Osteoblast (primary cell): ENCODE data around the gene GOPC. TPM values are rescaled to one million over a fixed set of nuclear protein-coding genes. Genes with fewer than 3 reads are reported as not detected.

Source experiments
- DNase-seq: peaks from one replicate; pipeline ENCODE4 v3.0.0; 2011; ENCODE audit warnings: low spot score, mixed read lengths; ENCODE audit not compliant: insufficient read length; ENCODE audit errors: missing footprints
- H2AFZ ChIP-seq: 2 replicates; pipeline ENCODE4 v1.6.0; 2011; ENCODE audit warnings: mild to moderate bottlenecking, low read length
- H3K27ac ChIP-seq: 2 replicates; pipeline ENCODE4 v1.5.1; 2011; ENCODE audit warnings: mild to moderate bottlenecking, low read depth, low read length, moderate library complexity
- H3K27me3 ChIP-seq: 2 replicates; pipeline ENCODE4 v1.6.0; 2012; ENCODE audit warnings: mild to moderate bottlenecking, control low read depth, inconsistent platforms, low read length, moderate library complexity; ENCODE audit not compliant: insufficient read depth
- H3K36me3 ChIP-seq: 2 replicates; pipeline ENCODE4 v1.5.1; 2011; ENCODE audit warnings: mild to moderate bottlenecking, low read length, control low read depth, moderate library complexity; ENCODE audit not compliant: insufficient read depth
- H3K4me1 ChIP-seq: 2 replicates; pipeline ENCODE4 v1.5.1; 2011; ENCODE audit warnings: mild to moderate bottlenecking, low read length, control low read depth, moderate library complexity; ENCODE audit not compliant: insufficient read depth
- H3K4me2 ChIP-seq: 2 replicates; pipeline ENCODE4 v1.6.0; 2011; ENCODE audit warnings: mild to moderate bottlenecking, low read length; ENCODE audit not compliant: insufficient read depth
- H3K4me3 ChIP-seq: fragments of 200-600 bp; sonication (generic); 3 replicates; pipeline ENCODE4 v1.5.1; 2012; ENCODE audit warnings: mild to moderate bottlenecking, low read length, inconsistent platforms; ENCODE audit not compliant: insufficient read depth
- H3K79me2 ChIP-seq: 2 replicates; pipeline ENCODE4 v1.6.0; 2012; ENCODE audit warnings: mild to moderate bottlenecking, low read length, control low read depth, inconsistent platforms; ENCODE audit not compliant: insufficient read depth
- H3K9me3 ChIP-seq: 2 replicates; pipeline ENCODE4 v1.5.1; 2011; ENCODE audit warnings: low read depth, low read length, control low read depth
- H4K20me1 ChIP-seq: 2 replicates; pipeline ENCODE4 v1.6.0; 2012; ENCODE audit warnings: mild to moderate bottlenecking, low read length, control low read depth; ENCODE audit not compliant: insufficient read depth
- total RNA-seq: library from RNA; depleted of rRNA; stranded (reverse); fragments of >200 nt; gene quantifications from 2 replicates; pipeline ENCODE4 v1.2.3, GENCODE V29; 2012
- TF ChIP-seq, protein P1 (sequence below): IDR thresholded peaks from 2 replicates; pipeline ENCODE4 v1.5.1; 2011; ENCODE audit warnings: mild to moderate bottlenecking, low read depth, low read length, moderate library complexity; ENCODE audit errors: extremely low read depth

Gene GOPC
- total RNA-seq, 1 donor, result 49.6 TPM

GRCh38 chr6:117545161-117545595 lies 57.1 kb downstream of the GOPC start:
- Histone ChIP-seq H3K27me3 (no peaks in the 10 kb centered on the region), H3K27ac (no peak overlapping the region), H3K36me3 (peaks cover 78% of the 10 kb centered on the region), H3K79me2 (peaks cover 3% of the 10 kb centered on the region), H3K4me1 (peaks cover 28% of the 10 kb centered on the region), H3K4me2 (no peak overlapping the region), H3K4me3 (no peak overlapping the region), H3K9me3 (no peaks in the 10 kb centered on the region), H4K20me1 (no peaks in the 10 kb centered on the region), H2AFZ (no peak overlapping the region)
- DNase-seq, result no peak
- TF ChIP-seq, protein P1, sequence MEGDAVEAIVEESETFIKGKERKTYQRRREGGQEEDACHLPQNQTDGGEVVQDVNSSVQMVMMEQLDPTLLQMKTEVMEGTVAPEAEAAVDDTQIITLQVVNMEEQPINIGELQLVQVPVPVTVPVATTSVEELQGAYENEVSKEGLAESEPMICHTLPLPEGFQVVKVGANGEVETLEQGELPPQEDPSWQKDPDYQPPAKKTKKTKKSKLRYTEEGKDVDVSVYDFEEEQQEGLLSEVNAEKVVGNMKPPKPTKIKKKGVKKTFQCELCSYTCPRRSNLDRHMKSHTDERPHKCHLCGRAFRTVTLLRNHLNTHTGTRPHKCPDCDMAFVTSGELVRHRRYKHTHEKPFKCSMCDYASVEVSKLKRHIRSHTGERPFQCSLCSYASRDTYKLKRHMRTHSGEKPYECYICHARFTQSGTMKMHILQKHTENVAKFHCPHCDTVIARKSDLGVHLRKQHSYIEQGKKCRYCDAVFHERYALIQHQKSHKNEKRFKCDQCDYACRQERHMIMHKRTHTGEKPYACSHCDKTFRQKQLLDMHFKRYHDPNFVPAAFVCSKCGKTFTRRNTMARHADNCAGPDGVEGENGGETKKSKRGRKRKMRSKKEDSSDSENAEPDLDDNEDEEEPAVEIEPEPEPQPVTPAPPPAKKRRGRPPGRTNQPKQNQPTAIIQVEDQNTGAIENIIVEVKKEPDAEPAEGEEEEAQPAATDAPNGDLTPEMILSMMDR, result no peak

DNA sequence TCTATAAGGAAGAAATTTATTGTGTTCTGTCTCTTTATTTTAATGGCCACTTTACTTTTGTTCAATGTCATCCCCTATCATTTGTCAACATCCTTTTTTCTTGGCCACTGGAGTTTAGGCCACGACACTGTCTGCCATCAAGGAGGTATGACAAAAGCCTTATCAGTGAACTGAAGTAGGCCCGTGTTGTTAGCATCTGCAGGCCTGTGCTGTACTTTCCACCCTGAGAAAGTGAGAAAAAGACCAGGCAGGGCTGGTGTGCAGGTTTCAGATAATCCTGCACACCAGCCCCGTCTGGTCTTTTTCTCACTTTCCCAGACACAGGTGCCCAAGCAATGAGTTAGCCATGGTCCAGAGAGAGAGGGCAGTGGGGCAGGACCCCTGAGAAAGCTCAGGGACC lies 57.6 kb downstream of the GOPC start:
- no peaks in the 10 kb centered on the region for H3K9me3 ChIP-seq
- H3K27ac ChIP-seq, result no peak overlapping the region
- no peak overlapping the region for H3K4me3 ChIP-seq
- peaks cover 81% of the 10 kb centered on the region for H3K36me3 ChIP-seq
- peaks cover 24% of the 10 kb centered on the region for H3K4me1 ChIP-seq
- no peak overlapping the region for H2AFZ ChIP-seq
- peaks cover 1% of the 10 kb centered on the region for H3K79me2 ChIP-seq
- TF ChIP-seq, protein P1, result no peak
- H3K4me2 ChIP-seq, result no peak overlapping the region
- no peaks in the 10 kb centered on the region for H3K27me3 ChIP-seq
- no peaks in the 10 kb centered on the region for H4K20me1 ChIP-seq
- no peak for DNase-seq

- H3K4me1 ChIP-seq, result peaks cover 3% of the 10 kb centered on the region
- TF ChIP-seq, protein P1, result no peak
- H2AFZ ChIP-seq, result no peak overlapping the region
- no peaks in the 10 kb centered on the region for H3K9me3 ChIP-seq
- H4K20me1 ChIP-seq, result no peaks in the 10 kb centered on the region
- peaks cover 91% of the 10 kb centered on the region for H3K36me3 ChIP-seq
- no peaks in the 10 kb centered on the region for H3K79me2 ChIP-seq
- no peak overlapping the region for H3K4me2 ChIP-seq
- H3K27ac ChIP-seq, result no peak overlapping the region
- no peak for DNase-seq
- no peak overlapping the region for H3K4me3 ChIP-seq
- no peaks in the 10 kb centered on the region for H3K27me3 ChIP-seq
Observed at GRCh38 chr6:117542493-117542892, 59.8 kb downstream of the GOPC start.

GRCh38 chr6:117540670-117541069 lies 61.6 kb downstream of the GOPC start:
- DNase-seq, result peak; percentile 58
- peaks cover 83% of the 10 kb centered on the region for H3K36me3 ChIP-seq
- H3K4me1 ChIP-seq, result no peaks in the 10 kb centered on the region
- no peak overlapping the region for H3K4me2 ChIP-seq
- no peak overlapping the region for H3K4me3 ChIP-seq
- TF ChIP-seq, protein P1, result no peak
- H3K27me3 ChIP-seq, result no peaks in the 10 kb centered on the region
- H2AFZ ChIP-seq, result no peak overlapping the region
- H3K9me3 ChIP-seq, result no peaks in the 10 kb centered on the region
- H3K27ac ChIP-seq, result no peak overlapping the region
- no peaks in the 10 kb centered on the region for H4K20me1 ChIP-seq
- no peaks in the 10 kb centered on the region for H3K79me2 ChIP-seq
